Measurements from ENCODE around the gene LMTK2. TPM values are rescaled to one million over a fixed set of nuclear protein-coding genes. Genes with fewer than 3 reads are reported as not detected.
A peak's percentile ranks its signal among the peaks of the same experiment; 100 is the strongest.

Gene LMTK2
- polyA plus RNA-seq, 1 donor from 2014 or later, result 11.9 TPM

GRCh38 chr7:98105942-98106544, 619 bp upstream of the LMTK2 start:
- Histone ChIP-seq H3K9ac (ENCODE audit: low read length) (no peak overlapping the region), H3K9me2 (ENCODE audit: insufficient read depth, low read length) (no peaks in the 10 kb centered on the region), H3K27me3 (ENCODE audit: insufficient read depth, low read depth, low read length) (no peaks in the 10 kb centered on the region), H3K9me3 (ENCODE audit: low read length) (no peaks in the 10 kb centered on the region), H3F3A (ENCODE audit: insufficient read depth, low read length, poor library complexity, severe bottlenecking) (no peaks in the 10 kb centered on the region), H3K27ac (ENCODE audit: low read length) (no peak overlapping the region), H3K4me2 (ENCODE audit: low read length) (no peak overlapping the region), H4K20me1 (ENCODE audit: insufficient read depth) (no peaks in the 10 kb centered on the region), H2AFZ (ENCODE audit: low read depth, low read length) (no peak overlapping the region), H3K36me3 (ENCODE audit: insufficient read depth, low read length) (no peaks in the 10 kb centered on the region), H3K79me2 (replicated peaks; ENCODE audit: insufficient read depth, low read length) (peaks cover 28% of the 10 kb centered on the region), H3K4me3 (ENCODE audit: low read length) (no peak overlapping the region)
- no peak for TF ChIP-seq POLR2AphosphoS5 (IDR thresholded peaks at IDR 0.05)
- TF ChIP-seq, protein P1, sequence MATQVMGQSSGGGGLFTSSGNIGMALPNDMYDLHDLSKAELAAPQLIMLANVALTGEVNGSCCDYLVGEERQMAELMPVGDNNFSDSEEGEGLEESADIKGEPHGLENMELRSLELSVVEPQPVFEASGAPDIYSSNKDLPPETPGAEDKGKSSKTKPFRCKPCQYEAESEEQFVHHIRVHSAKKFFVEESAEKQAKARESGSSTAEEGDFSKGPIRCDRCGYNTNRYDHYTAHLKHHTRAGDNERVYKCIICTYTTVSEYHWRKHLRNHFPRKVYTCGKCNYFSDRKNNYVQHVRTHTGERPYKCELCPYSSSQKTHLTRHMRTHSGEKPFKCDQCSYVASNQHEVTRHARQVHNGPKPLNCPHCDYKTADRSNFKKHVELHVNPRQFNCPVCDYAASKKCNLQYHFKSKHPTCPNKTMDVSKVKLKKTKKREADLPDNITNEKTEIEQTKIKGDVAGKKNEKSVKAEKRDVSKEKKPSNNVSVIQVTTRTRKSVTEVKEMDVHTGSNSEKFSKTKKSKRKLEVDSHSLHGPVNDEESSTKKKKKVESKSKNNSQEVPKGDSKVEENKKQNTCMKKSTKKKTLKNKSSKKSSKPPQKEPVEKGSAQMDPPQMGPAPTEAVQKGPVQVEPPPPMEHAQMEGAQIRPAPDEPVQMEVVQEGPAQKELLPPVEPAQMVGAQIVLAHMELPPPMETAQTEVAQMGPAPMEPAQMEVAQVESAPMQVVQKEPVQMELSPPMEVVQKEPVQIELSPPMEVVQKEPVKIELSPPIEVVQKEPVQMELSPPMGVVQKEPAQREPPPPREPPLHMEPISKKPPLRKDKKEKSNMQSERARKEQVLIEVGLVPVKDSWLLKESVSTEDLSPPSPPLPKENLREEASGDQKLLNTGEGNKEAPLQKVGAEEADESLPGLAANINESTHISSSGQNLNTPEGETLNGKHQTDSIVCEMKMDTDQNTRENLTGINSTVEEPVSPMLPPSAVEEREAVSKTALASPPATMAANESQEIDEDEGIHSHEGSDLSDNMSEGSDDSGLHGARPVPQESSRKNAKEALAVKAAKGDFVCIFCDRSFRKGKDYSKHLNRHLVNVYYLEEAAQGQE (IDR thresholded peaks at IDR 0.05; ENCODE audit: borderline replicate concordance), result no peak
- TF ChIP-seq MXI1 (conservative IDR thresholded peaks at IDR 0.05; ENCODE audit: poor library complexity, severe bottlenecking), result no peak
- no peak for TF ChIP-seq SMC3 (conservative IDR thresholded peaks at IDR 0.05; ENCODE audit: poor library complexity)
- TF ChIP-seq RAD21 (conservative IDR thresholded peaks at IDR 0.05), result no peak
- TF ChIP-seq EP300 (conservative IDR thresholded peaks at IDR 0.05; ENCODE audit: poor library complexity, severe bottlenecking), result no peak
- TF ChIP-seq EZH2 (IDR thresholded peaks at IDR 0.05; ENCODE audit: borderline replicate concordance, insufficient read depth, low read length, poor library complexity, severe bottlenecking), result no peak
- no peak for TF ChIP-seq TAF1 (IDR thresholded peaks at IDR 0.05; ENCODE audit: low read depth)
- TF ChIP-seq, protein P2, sequence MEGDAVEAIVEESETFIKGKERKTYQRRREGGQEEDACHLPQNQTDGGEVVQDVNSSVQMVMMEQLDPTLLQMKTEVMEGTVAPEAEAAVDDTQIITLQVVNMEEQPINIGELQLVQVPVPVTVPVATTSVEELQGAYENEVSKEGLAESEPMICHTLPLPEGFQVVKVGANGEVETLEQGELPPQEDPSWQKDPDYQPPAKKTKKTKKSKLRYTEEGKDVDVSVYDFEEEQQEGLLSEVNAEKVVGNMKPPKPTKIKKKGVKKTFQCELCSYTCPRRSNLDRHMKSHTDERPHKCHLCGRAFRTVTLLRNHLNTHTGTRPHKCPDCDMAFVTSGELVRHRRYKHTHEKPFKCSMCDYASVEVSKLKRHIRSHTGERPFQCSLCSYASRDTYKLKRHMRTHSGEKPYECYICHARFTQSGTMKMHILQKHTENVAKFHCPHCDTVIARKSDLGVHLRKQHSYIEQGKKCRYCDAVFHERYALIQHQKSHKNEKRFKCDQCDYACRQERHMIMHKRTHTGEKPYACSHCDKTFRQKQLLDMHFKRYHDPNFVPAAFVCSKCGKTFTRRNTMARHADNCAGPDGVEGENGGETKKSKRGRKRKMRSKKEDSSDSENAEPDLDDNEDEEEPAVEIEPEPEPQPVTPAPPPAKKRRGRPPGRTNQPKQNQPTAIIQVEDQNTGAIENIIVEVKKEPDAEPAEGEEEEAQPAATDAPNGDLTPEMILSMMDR (IDR thresholded peaks at IDR 0.05; ENCODE audit: poor library complexity, severe bottlenecking), result no peak

DNA sequence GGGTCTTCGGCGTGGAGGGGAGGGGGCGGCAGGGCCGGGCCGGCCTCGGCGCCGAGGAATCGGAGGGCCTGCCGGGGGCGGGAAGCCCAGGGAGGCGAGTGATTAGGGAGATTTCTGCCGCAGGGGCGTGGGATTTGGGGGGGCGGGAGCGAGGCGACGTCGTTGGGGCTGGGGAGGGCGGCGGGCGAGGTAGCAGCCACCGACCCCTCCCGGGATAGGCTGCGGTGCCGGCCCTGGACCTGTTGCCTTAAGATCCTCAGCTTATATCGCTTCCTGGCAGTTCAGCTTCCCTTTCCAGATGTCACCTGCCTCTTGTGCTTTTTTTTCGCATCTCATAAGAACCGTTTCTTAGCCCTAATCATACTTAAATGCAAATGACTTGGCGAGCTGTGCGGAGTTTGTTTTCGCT, 655 bp downstream of the LMTK2 start:
- peak overlapping the region; percentile 60 for H2AFZ ChIP-seq (ENCODE audit: low read depth, low read length)
- H4K20me1 ChIP-seq (ENCODE audit: insufficient read depth), result no peaks in the 10 kb centered on the region
- H3K27me3 ChIP-seq (ENCODE audit: insufficient read depth, low read depth, low read length), result no peaks in the 10 kb centered on the region
- peaks cover 40% of the 10 kb centered on the region for H3K79me2 ChIP-seq (replicated peaks; ENCODE audit: insufficient read depth, low read length)
- H3K4me3 ChIP-seq (ENCODE audit: low read length), result peak overlapping the region; percentile 97
- H3K9me3 ChIP-seq (ENCODE audit: low read length), result no peaks in the 10 kb centered on the region
- no peaks in the 10 kb centered on the region for H3F3A ChIP-seq (ENCODE audit: insufficient read depth, low read length, poor library complexity, severe bottlenecking)
- no peaks in the 10 kb centered on the region for H3K36me3 ChIP-seq (ENCODE audit: insufficient read depth, low read length)
- H3K4me2 ChIP-seq (ENCODE audit: low read length), result peak overlapping the region; percentile 76
- H3K9ac ChIP-seq (ENCODE audit: low read length), result peak overlapping the region; percentile 93
- no peak for TF ChIP-seq POLR2AphosphoS5 (IDR thresholded peaks at IDR 0.05)
- TF ChIP-seq MXI1 (conservative IDR thresholded peaks at IDR 0.05; ENCODE audit: poor library complexity, severe bottlenecking), result no peak
- no peak for TF ChIP-seq EP300 (conservative IDR thresholded peaks at IDR 0.05; ENCODE audit: poor library complexity, severe bottlenecking)
- TF ChIP-seq, protein P1 (IDR thresholded peaks at IDR 0.05; ENCODE audit: borderline replicate concordance), result no peak
- H3K27ac ChIP-seq (ENCODE audit: low read length), result peak overlapping the region; percentile 92
- H3K9me2 ChIP-seq (ENCODE audit: insufficient read depth, low read length), result no peaks in the 10 kb centered on the region

Measured in neural cell (in vitro differentiated cells).